ENCODE measurements around the gene WLS. TPM values are rescaled to one million over a fixed set of nuclear protein-coding genes. Genes with fewer than 3 reads are reported as not detected.

Gene WLS
- polyA plus RNA-seq, 1 experiment: 28.4 TPM

- CTCF ChIA-PET: interaction anchor here (1.3 kb wide), 1 partner anchor 10 kb away, joined by 3 read pairs; no protein-coding TSS in a partner anchor
- POLR2A ChIA-PET: no interaction called here
- TF ChIP-seq CTCF (IDR thresholded peaks at IDR 0.05; ENCODE audit: insufficient read depth, low read depth, low read length): no peak
- DNase-seq (ENCODE audit: low read depth): no peak
- H3K27me3 ChIP-seq (ENCODE audit: control insufficient read depth, insufficient read depth, low read length): no peaks in the 10 kb centered on the region
- no peaks in the 10 kb centered on the region for H3K36me3 ChIP-seq (ENCODE audit: control insufficient read depth, insufficient read depth, low read length)
- H3K4me3 ChIP-seq (ENCODE audit: low read depth, low read length): no peak overlapping the region
Observed at GRCh38 chr1:68196676-68197075, 35.6 kb downstream of the WLS start.

- DNase-seq (ENCODE audit: low read depth): no peak
- POLR2A ChIA-PET: no interaction called here
- Histone ChIP-seq H3K27me3 (ENCODE audit: control insufficient read depth, insufficient read depth, low read length) (no peaks in the 10 kb centered on the region), H3K4me3 (ENCODE audit: low read depth, low read length) (no peak overlapping the region), H3K36me3 (ENCODE audit: control insufficient read depth, insufficient read depth, low read length) (peaks cover 1% of the 10 kb centered on the region; the same call in 1 of the 2 replicates)
- CTCF ChIA-PET: no interaction called here
- no peak for TF ChIP-seq CTCF (IDR thresholded peaks at IDR 0.05; ENCODE audit: insufficient read depth, low read depth, low read length)
Observed at GRCh38 chr1:68191717-68192116, 40.6 kb downstream of the WLS start.

GRCh38 chr1:68188644-68189340 lies 43.5 kb downstream of the WLS start:
- POLR2A ChIA-PET: no interaction called here
- H3K36me3 ChIP-seq (ENCODE audit: control insufficient read depth, insufficient read depth, low read length): peaks cover 1% of the 10 kb centered on the region; the same call in 1 of the 2 replicates
- CTCF ChIA-PET: interaction anchor here (0.7 kb wide), 1 partner anchor 72 kb away, joined by 3 read pairs; no protein-coding TSS in a partner anchor
- H3K4me3 ChIP-seq (ENCODE audit: low read depth, low read length): no peak overlapping the region
- no peak for DNase-seq (ENCODE audit: low read depth)
- no peak for TF ChIP-seq CTCF (IDR thresholded peaks at IDR 0.05; ENCODE audit: insufficient read depth, low read depth, low read length)
- no peaks in the 10 kb centered on the region for H3K27me3 ChIP-seq (ENCODE audit: control insufficient read depth, insufficient read depth, low read length)

GRCh38 chr1:68188060-68188538 lies 44.2 kb downstream of the WLS start:
- ChIA-PET POLR2A (no interaction called here), CTCF (interaction anchor here (0.7 to 1.7 kb wide), 2 partner anchors 12 to 72 kb away, joined by 3 to 5 read pairs; no protein-coding TSS in a partner anchor)
- H3K4me3 ChIP-seq (ENCODE audit: low read depth, low read length): no peak overlapping the region
- no peak for TF ChIP-seq CTCF (IDR thresholded peaks at IDR 0.05; ENCODE audit: insufficient read depth, low read depth, low read length)
- no peaks in the 10 kb centered on the region for H3K27me3 ChIP-seq (ENCODE audit: control insufficient read depth, insufficient read depth, low read length)
- peaks cover 1% of the 10 kb centered on the region; the same call in 1 of the 2 replicates for H3K36me3 ChIP-seq (ENCODE audit: control insufficient read depth, insufficient read depth, low read length)
- DNase-seq (ENCODE audit: low read depth): no peak

GRCh38 chr1:68185743-68186142 lies 46.6 kb downstream of the WLS start:
- no peaks in the 10 kb centered on the region for H3K27me3 ChIP-seq (ENCODE audit: control insufficient read depth, insufficient read depth, low read length)
- ChIA-PET CTCF (interaction anchor here (1.4 to 1.5 kb wide), 2 partner anchors 9 to 69 kb away, joined by 3 to 4 read pairs; no protein-coding TSS in a partner anchor), POLR2A (no interaction called here)
- DNase-seq (ENCODE audit: low read depth): no peak
- TF ChIP-seq CTCF (IDR thresholded peaks at IDR 0.05; ENCODE audit: insufficient read depth, low read depth, low read length): no peak
- peaks cover 1% of the 10 kb centered on the region; the same call in 1 of the 2 replicates for H3K36me3 ChIP-seq (ENCODE audit: control insufficient read depth, insufficient read depth, low read length)
- no peak overlapping the region for H3K4me3 ChIP-seq (ENCODE audit: low read depth, low read length)

Measured in BJ (cell line).